Measurements from ENCODE around the gene MPP1.
A peak's percentile ranks its signal among the peaks of the same experiment; 100 is the strongest.

GRCh38 chrX:154748712-154749339, 56.5 kb downstream of the MPP1 start:
- TF ChIP-seq POLR2A (IDR thresholded peaks at IDR 0.05), result no peak
- peak; percentile 62 to 76 (median 72) for TF ChIP-seq CTCF (IDR thresholded peaks at IDR 0.05)

All from esophagus squamous epithelium (tissue), 4 donors.